Pons (tissue), 1 donor: ENCODE results near the gene TROAP.
"Not testable (repeated sequence)": the region's sequence is repeated elsewhere in the genome, so short reads cannot be mapped to it uniquely, and the experiment has no call there.

Experiments used
- DNase-seq: peaks from one replicate; pipeline ENCODE4 v3.0.0-alpha.2; 2016; ENCODE audit warnings: low spot score

Gene TROAP

GRCh38 chr12:49367381-49368239 is 44.6 kb downstream of the TROAP start, which contains the start of gene SPATS2:
SPATS2 (plus strand) TSS chr12:49367462; CDS start chr12:49461013, 93,551 bp downstream.
- DNase-seq: no peak

GRCh38 chr12:49368240-49368600 is 45.2 kb downstream of the TROAP start:
- DNase-seq: no peak

GRCh38 chr12:49369411-49370145 is 46.5 kb downstream of the TROAP start:
- DNase-seq: no peak

- DNase-seq: no peak
Observed at GRCh38 chr12:49370539-49370938, 47.5 kb downstream of the TROAP start.

- DNase-seq: no peak
Observed at GRCh38 chr12:49375406-49375805, 52.4 kb downstream of the TROAP start.

GRCh38 chr12:49377386-49377785 is 54.3 kb downstream of the TROAP start:
- DNase-seq: no peak

GRCh38 chr12:49380184-49380583 is 57.1 kb downstream of the TROAP start:
- not testable (repeated sequence) for DNase-seq
